GM12873 (cell line): ENCODE data around the gene HRG.

Experiments used
- CTCF ChIP-seq: IDR thresholded peaks from 2 replicates; pipeline ENCODE4 v1.5.1; 2012; ENCODE audit warnings: low read depth, mild to moderate bottlenecking, moderate library complexity, low read length, control low read depth; ENCODE audit not compliant: insufficient read depth; ENCODE audit errors: missing control alignments

HRG gene

GRCh38 chr3:186651678-186652215 is 14.1 kb upstream of the HRG start:
- TF ChIP-seq CTCF: no peak

GRCh38 chr3:186653080-186653707 is 12.6 kb upstream of the HRG start:
- TF ChIP-seq CTCF: no peak

DNA sequence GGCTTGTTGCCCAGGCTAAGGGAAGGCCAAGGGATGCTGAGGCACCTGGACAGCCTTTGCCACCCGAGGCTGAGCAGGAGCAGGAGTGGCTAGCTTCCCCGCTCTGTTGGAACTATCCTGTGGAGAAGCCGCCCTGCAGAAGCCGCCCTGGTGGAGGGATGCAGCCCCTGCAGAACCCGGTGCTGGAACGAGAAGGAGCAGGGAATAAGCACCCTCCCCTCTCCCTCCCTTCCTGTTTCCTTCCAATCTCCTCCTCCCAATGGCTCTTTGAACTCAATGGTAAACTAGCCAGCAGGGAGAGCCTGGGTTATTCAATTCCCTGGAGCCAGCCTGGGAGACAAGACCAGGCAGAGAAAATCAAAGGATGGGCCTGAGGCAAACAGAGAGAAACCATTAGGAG is 11.8 kb upstream of the HRG start:
- TF ChIP-seq CTCF: no peak

- no peak for TF ChIP-seq CTCF
These were observed 2.3 kb upstream of the HRG start for GRCh38 chr3:186663361-186664118.

DNA sequence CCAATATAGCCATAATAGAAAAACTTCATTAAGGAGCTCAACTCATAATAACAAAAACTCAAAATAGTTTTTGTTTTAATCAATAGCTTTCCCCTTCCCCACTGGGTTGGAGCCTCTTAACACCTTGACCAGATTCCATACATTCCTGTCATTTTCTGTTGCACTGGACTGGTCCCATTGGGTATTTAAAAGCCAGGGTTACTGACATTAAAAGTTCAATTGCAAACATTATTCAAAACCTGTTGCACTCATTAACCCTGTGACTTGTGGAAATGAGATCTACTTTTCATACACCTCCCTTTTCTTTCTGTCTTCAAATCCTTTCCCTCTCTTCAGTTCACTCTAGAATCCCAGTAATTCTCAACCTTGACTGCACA is 1.7 kb upstream of the HRG start:
- TF ChIP-seq CTCF: no peak

- TF ChIP-seq CTCF: no peak
These were observed 1.3 kb upstream of the HRG start for GRCh38 chr3:186664506-186664905.

DNA sequence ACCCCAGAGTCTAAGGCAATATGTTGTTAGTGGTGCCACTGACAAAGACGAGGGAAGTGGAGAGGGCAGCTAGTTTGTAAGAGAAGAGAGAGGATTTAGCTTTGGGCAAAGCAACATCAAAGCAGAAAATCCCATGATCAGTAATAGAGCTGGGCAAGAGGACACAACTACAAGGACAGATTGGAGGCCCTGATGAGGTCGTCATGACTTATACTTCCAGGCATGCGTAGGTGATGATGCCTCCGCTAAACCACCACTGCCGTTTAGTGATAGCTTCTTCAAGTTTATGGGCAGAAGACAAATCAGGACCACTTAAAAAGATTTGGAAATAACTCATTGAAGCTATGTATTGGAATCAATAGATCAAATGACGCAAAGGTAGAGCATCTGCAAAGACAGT is 2.6 kb downstream of the HRG start:
- no peak for TF ChIP-seq CTCF
